ENCODE data around the gene RPL7A.

The RPL7A gene

DNA sequence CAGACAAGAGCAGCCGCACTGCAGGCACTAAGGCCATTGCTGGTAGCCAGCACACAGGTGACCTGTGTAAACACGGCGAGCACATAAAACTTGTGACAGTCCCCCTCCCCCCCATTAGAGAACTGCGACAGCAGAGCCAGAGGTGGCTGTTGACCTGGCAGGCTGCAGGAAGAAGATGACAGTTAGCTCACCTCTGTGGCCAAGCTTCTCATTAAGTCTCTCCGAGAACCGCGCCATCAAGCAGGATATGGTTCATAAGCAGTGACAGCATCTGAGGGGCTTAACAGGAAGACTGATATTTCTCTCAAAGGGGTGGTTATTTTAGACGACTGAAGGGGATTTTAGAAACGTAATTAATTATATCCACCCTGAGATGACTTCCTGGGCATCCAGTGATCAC is 22.7 kb downstream of the RPL7A start:
- Histone ChIP-seq H3K4me1 (ENCODE audit: insufficient read depth, low read length, poor library complexity, severe bottlenecking) (peaks cover 60% of the 10 kb centered on the region), H3K9me3 (ENCODE audit: insufficient read depth, low read depth, low read length) (no peaks in the 10 kb centered on the region), H2AFZ (ENCODE audit: low read length) (no peak overlapping the region), H3K79me2 (ENCODE audit: insufficient read depth, low read length) (peaks cover 100% of the 10 kb centered on the region), H3K4me2 (ENCODE audit: low read depth, low read length, poor library complexity, severe bottlenecking) (peak overlapping the region; percentile 96), H3K4me3 (ENCODE audit: low read length, poor library complexity, severe bottlenecking) (peak overlapping the region; percentile 74), H4K20me1 (ENCODE audit: insufficient read depth, low read length, poor library complexity, severe bottlenecking) (peaks cover 98% of the 10 kb centered on the region), H3K27me3 (ENCODE audit: insufficient read depth, low read length, poor library complexity, severe bottlenecking) (no peaks in the 10 kb centered on the region), H3K9ac (ENCODE audit: low read depth, low read length, poor library complexity, severe bottlenecking) (peak overlapping the region; percentile 66), H3K9me2 (replicated peaks; ENCODE audit: low read depth, low read length) (no peaks in the 10 kb centered on the region), H3K36me3 (ENCODE audit: insufficient read depth, low read length) (peaks cover 34% of the 10 kb centered on the region; the same call in 1 of the 2 replicates), H3F3A (ENCODE audit: low read depth) (peaks cover 16% of the 10 kb centered on the region)
- TF ChIP-seq, protein P1, sequence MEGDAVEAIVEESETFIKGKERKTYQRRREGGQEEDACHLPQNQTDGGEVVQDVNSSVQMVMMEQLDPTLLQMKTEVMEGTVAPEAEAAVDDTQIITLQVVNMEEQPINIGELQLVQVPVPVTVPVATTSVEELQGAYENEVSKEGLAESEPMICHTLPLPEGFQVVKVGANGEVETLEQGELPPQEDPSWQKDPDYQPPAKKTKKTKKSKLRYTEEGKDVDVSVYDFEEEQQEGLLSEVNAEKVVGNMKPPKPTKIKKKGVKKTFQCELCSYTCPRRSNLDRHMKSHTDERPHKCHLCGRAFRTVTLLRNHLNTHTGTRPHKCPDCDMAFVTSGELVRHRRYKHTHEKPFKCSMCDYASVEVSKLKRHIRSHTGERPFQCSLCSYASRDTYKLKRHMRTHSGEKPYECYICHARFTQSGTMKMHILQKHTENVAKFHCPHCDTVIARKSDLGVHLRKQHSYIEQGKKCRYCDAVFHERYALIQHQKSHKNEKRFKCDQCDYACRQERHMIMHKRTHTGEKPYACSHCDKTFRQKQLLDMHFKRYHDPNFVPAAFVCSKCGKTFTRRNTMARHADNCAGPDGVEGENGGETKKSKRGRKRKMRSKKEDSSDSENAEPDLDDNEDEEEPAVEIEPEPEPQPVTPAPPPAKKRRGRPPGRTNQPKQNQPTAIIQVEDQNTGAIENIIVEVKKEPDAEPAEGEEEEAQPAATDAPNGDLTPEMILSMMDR (conservative IDR thresholded peaks at IDR 0.05; ENCODE audit: low read length), result no peak
- TF ChIP-seq EZH2phosphoT487 (IDR thresholded peaks at IDR 0.05; ENCODE audit: borderline replicate concordance), result no peak

GRCh38 chr9:133371261-133371711 is 23.3 kb downstream of the RPL7A start:
- peaks cover 16% of the 10 kb centered on the region for H3F3A ChIP-seq (ENCODE audit: low read depth)
- peak overlapping the region; percentile 66 for H3K9ac ChIP-seq (ENCODE audit: low read depth, low read length, poor library complexity, severe bottlenecking)
- TF ChIP-seq, protein P1 (conservative IDR thresholded peaks at IDR 0.05; ENCODE audit: low read length), result peak; percentile 51; the same call in 1 of the 2 replicates
- no peak for TF ChIP-seq EZH2phosphoT487 (IDR thresholded peaks at IDR 0.05; ENCODE audit: borderline replicate concordance)
- H3K79me2 ChIP-seq (ENCODE audit: insufficient read depth, low read length), result peaks cover 95% of the 10 kb centered on the region
- H3K27me3 ChIP-seq (ENCODE audit: insufficient read depth, low read length, poor library complexity, severe bottlenecking), result no peaks in the 10 kb centered on the region
- H3K4me1 ChIP-seq (ENCODE audit: insufficient read depth, low read length, poor library complexity, severe bottlenecking), result peaks cover 61% of the 10 kb centered on the region
- H4K20me1 ChIP-seq (ENCODE audit: insufficient read depth, low read length, poor library complexity, severe bottlenecking), result peaks cover 93% of the 10 kb centered on the region
- H3K4me3 ChIP-seq (ENCODE audit: low read length, poor library complexity, severe bottlenecking), result peak overlapping the region; percentile 74
- peak overlapping the region; percentile 96 for H3K4me2 ChIP-seq (ENCODE audit: low read depth, low read length, poor library complexity, severe bottlenecking)
- no peak overlapping the region for H2AFZ ChIP-seq (ENCODE audit: low read length)
- peaks cover 28% of the 10 kb centered on the region; the same call in 1 of the 2 replicates for H3K36me3 ChIP-seq (ENCODE audit: insufficient read depth, low read length)
- H3K9me3 ChIP-seq (ENCODE audit: insufficient read depth, low read depth, low read length), result no peaks in the 10 kb centered on the region
- no peaks in the 10 kb centered on the region for H3K9me2 ChIP-seq (replicated peaks; ENCODE audit: low read depth, low read length)

DNA sequence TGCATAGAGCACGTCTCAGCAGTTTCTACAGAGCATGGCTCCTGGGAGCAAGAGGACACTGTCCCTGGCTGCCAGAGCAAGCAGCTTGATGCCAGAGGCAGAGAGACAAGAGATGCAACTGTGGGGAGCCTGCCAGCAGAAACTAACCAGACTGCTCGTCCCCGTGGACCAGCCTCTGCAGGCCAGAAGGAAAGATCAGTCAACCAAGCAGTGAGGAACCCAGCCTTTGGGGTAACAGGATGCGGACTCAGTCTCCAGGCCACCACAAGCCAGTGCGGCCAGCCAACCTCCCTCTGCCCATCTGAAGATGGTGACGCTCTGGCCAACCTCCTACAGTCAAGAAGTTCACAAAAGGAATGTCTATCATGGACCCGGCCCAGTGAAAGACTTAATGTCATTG is 24.1 kb downstream of the RPL7A start:
- peaks cover 16% of the 10 kb centered on the region for H3F3A ChIP-seq (ENCODE audit: low read depth)
- no peaks in the 10 kb centered on the region for H3K27me3 ChIP-seq (ENCODE audit: insufficient read depth, low read length, poor library complexity, severe bottlenecking)
- peaks cover 19% of the 10 kb centered on the region; the same call in 1 of the 2 replicates for H3K36me3 ChIP-seq (ENCODE audit: insufficient read depth, low read length)
- H3K4me2 ChIP-seq (ENCODE audit: low read depth, low read length, poor library complexity, severe bottlenecking), result peak overlapping the region; percentile 96
- H2AFZ ChIP-seq (ENCODE audit: low read length), result no peak overlapping the region
- H3K9ac ChIP-seq (ENCODE audit: low read depth, low read length, poor library complexity, severe bottlenecking), result peak overlapping the region; percentile 66
- peaks cover 85% of the 10 kb centered on the region for H4K20me1 ChIP-seq (ENCODE audit: insufficient read depth, low read length, poor library complexity, severe bottlenecking)
- TF ChIP-seq, protein P1 (conservative IDR thresholded peaks at IDR 0.05; ENCODE audit: low read length), result no peak
- no peak for TF ChIP-seq EZH2phosphoT487 (IDR thresholded peaks at IDR 0.05; ENCODE audit: borderline replicate concordance)
- peak overlapping the region; percentile 74 for H3K4me3 ChIP-seq (ENCODE audit: low read length, poor library complexity, severe bottlenecking)
- peaks cover 69% of the 10 kb centered on the region for H3K4me1 ChIP-seq (ENCODE audit: insufficient read depth, low read length, poor library complexity, severe bottlenecking)
- H3K9me3 ChIP-seq (ENCODE audit: insufficient read depth, low read depth, low read length), result no peaks in the 10 kb centered on the region
- H3K79me2 ChIP-seq (ENCODE audit: insufficient read depth, low read length), result peaks cover 87% of the 10 kb centered on the region
- no peaks in the 10 kb centered on the region for H3K9me2 ChIP-seq (replicated peaks; ENCODE audit: low read depth, low read length)
